K562 (cell line): ENCODE measurements around the gene ZP1. TPM values are rescaled to one million over a fixed set of nuclear protein-coding genes. Genes with fewer than 3 reads are reported as not detected.

ENCODE experiments used
- ATF1 ChIP-seq, 2 experiments: fragments of 450-650 bp in 1 of 2; IDR thresholded peaks; 2 replicates each; pipeline ENCODE4 v1.6.1; 2016; ENCODE audit warnings: missing compliant biosample characterization in 1 of 2, missing genetic modification characterization in 1 of 2
- ATF4 ChIP-seq: fragments of 450-650 bp; formaldehyde crosslinking; IDR thresholded peaks from 2 replicates; pipeline ENCODE4 v1.4.0; 2022; ENCODE audit warnings: mild to moderate bottlenecking, moderate library complexity
- CCNT2 ChIP-seq: IDR thresholded peaks from 2 replicates; pipeline ENCODE4 v1.6.1; 2011; ENCODE audit warnings: borderline replicate concordance, low read depth, mild to moderate bottlenecking, moderate library complexity, mixed read lengths, low read length; ENCODE audit not compliant: insufficient read length; ENCODE audit errors: extremely low read depth
- ELF4 ChIP-seq: fragments of 450-650 bp; formaldehyde crosslinking; IDR thresholded peaks from 2 replicates; pipeline ENCODE4 v1.4.0; 2022; ENCODE audit warnings: missing genetic modification characterization
- ELK1 ChIP-seq: sonication (generic); formaldehyde crosslinking; IDR thresholded peaks from 2 replicates; pipeline ENCODE4 v1.8.1; 2022; ENCODE audit warnings: missing genetic modification reagents
- ETV1 ChIP-seq: fragments of 450-650 bp; conservative IDR thresholded peaks from 2 replicates; pipeline ENCODE4 v1.6.1; 2016; ENCODE audit warnings: missing genetic modification characterization, control low read depth, low read depth, missing compliant biosample characterization
- ETV5 ChIP-seq: sonication (generic); formaldehyde crosslinking; IDR thresholded peaks from 2 replicates; pipeline ENCODE4 v1.4.0; 2020; ENCODE audit warnings: low read depth, mild to moderate bottlenecking, missing genetic modification reagents
- HDAC8 ChIP-seq: fragments of 450-650 bp; IDR thresholded peaks from 2 replicates; pipeline ENCODE4 v1.6.1; 2016; ENCODE audit warnings: mild to moderate bottlenecking, missing genetic modification characterization, moderate library complexity, missing compliant biosample characterization
- HMGXB4 ChIP-seq: sonication (generic); formaldehyde crosslinking; IDR thresholded peaks from 2 replicates; pipeline ENCODE4 v1.8.1; 2023; ENCODE audit warnings: mild to moderate bottlenecking, missing genetic modification reagents
- MAZ ChIP-seq, 2 experiments: fragments of 450-650 bp in 1 of 2; sonication (generic) in 1 of 2; formaldehyde crosslinking; IDR thresholded peaks in 1 of 2; conservative IDR thresholded peaks in 1 of 2; 2 replicates each; pipeline versions ENCODE4 v1.4.0 to v1.5.0; 2020; ENCODE audit warnings: mild to moderate bottlenecking in 1 of 2, missing genetic modification reagents in 1 of 2
- MCM2 ChIP-seq: fragments of 450-650 bp; IDR thresholded peaks from 2 replicates; pipeline ENCODE4 v1.6.1; 2017; ENCODE audit warnings: low read depth, mild to moderate bottlenecking
- MEIS2 ChIP-seq: fragments of 450-650 bp; IDR thresholded peaks from 2 replicates; pipeline ENCODE4 v1.6.1; 2014; ENCODE audit warnings: mild to moderate bottlenecking; ENCODE audit not compliant: partially characterized antibody
- MXD1 ChIP-seq: fragments of 250-450 bp; sonication (Bioruptor Pico); IDR thresholded peaks from 2 replicates; pipeline ENCODE4 v1.8.0; 2021; ENCODE audit warnings: borderline replicate concordance, mild to moderate bottlenecking, moderate library complexity; ENCODE audit not compliant: poor library complexity, severe bottlenecking
- MYBL2 ChIP-seq, 2 experiments: fragments of 450-650 bp in 1 of 2; sonication (generic) in 1 of 2; formaldehyde crosslinking in 1 of 2; IDR thresholded peaks; 2 replicates each; pipeline versions ENCODE4 v1.6.1 to v1.8.1; 2017 to 2022; ENCODE audit warnings: borderline replicate concordance in 1 of 2, inconsistent platforms in 1 of 2, low read depth in 1 of 2, mild to moderate bottlenecking in 1 of 2, missing genetic modification reagents in 1 of 2, moderate library complexity in 1 of 2
- SIN3B ChIP-seq: fragments of 450-650 bp; IDR thresholded peaks from 2 replicates; pipeline ENCODE4 v1.6.1; 2017; ENCODE audit warnings: low read depth, mild to moderate bottlenecking, moderate library complexity
- TAF1 ChIP-seq: IDR thresholded peaks from 2 replicates; pipeline ENCODE4 v1.6.1; 2011; ENCODE audit warnings: mild to moderate bottlenecking, low read length, moderate library complexity; ENCODE audit not compliant: insufficient read depth, control insufficient read depth, severe bottlenecking; ENCODE audit errors: extremely low read depth
- ZNF431 ChIP-seq: sonication (generic); formaldehyde crosslinking; IDR thresholded peaks from 2 replicates; pipeline ENCODE4 v1.8.0; 2022; ENCODE audit warnings: mild to moderate bottlenecking, missing genetic modification reagents
- ZNF444 ChIP-seq: fragments of 250-450 bp; sonication (Bioruptor Pico); IDR thresholded peaks from 2 replicates; pipeline ENCODE4 v1.4.0; 2020; ENCODE audit warnings: mild to moderate bottlenecking, moderate library complexity
- polyA plus RNA-seq, 8 experiments: library from polyadenylated mRNA; depleted of rRNA in 4 of 8; stranded (reverse) in 5 of 8; unstranded in 3 of 8; fragments of >200 nt; fragmentation: Nextera tagmentation in 2 of 8; fragmentation: Illumina TruSeq in 1 of 8; extraction: Ambion mirVana in 2 of 8; extraction: Trizol in 1 of 8; gene quantifications; 2 replicates each; pipeline versions ENCODE4 v1.2.1 to v1.2.3, GENCODE V29; 2011 to 2014; ENCODE audit warnings: inconsistent platforms in 1 of 8, missing spikeins in 1 of 8
- total RNA-seq, 7 experiments: library from RNA; depleted of rRNA in 6 of 7; stranded (reverse); fragments of >200 nt in 6 of 7; fragmentation: Illumina TruSeq in 2 of 7; extraction: Trizol in 2 of 7; gene quantifications; 2 replicates each; pipeline versions ENCODE4 v1.2.1 to v1.2.3, GENCODE V29; 2011 to 2021; ENCODE audit warnings: low replicate concordance in 1 of 7
- TF ChIP-seq, protein P1 (sequence below): fragments of 200-800 bp; sonication (Bioruptor generic); IDR thresholded peaks from 2 replicates; pipeline ENCODE4 v1.6.1; 2017; ENCODE audit warnings: missing genetic modification characterization, missing compliant biosample characterization

Gene ZP1
- total and polyA plus RNA-seq, 9 of the 15 experiments (the other 6 are each of a cell fraction or from before 2014, with no cell fraction given) = 0.11 to 0.15 TPM; not detected in 7

- TF ChIP-seq, protein P1, sequence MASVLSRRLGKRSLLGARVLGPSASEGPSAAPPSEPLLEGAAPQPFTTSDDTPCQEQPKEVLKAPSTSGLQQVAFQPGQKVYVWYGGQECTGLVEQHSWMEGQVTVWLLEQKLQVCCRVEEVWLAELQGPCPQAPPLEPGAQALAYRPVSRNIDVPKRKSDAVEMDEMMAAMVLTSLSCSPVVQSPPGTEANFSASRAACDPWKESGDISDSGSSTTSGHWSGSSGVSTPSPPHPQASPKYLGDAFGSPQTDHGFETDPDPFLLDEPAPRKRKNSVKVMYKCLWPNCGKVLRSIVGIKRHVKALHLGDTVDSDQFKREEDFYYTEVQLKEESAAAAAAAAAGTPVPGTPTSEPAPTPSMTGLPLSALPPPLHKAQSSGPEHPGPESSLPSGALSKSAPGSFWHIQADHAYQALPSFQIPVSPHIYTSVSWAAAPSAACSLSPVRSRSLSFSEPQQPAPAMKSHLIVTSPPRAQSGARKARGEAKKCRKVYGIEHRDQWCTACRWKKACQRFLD (CRISPR knock-in tag) = peak; percentile 97
- TF ChIP-seq ATF4 (CRISPR knock-in tag) = 0 out of 2 replicates have a peak, but pooled peaks have one; percentile 54
- TF ChIP-seq HDAC8 = 0 out of 2 replicates have a peak, but pooled peaks have one; percentile 35
- TF ChIP-seq TAF1 = peak; percentile 25
- TF ChIP-seq ZNF431 (CRISPR knock-in tag) = 0 out of 2 replicates have a peak, but pooled peaks have one; percentile 12
- 0 out of 2 replicates have a peak, but pooled peaks have one; percentile 12 for TF ChIP-seq MYBL2 (IDR thresholded peaks at IDR 0.05; ENCODE audit: low read depth)
- no peak for TF ChIP-seq MYBL2 (CRISPR knock-in tag; IDR thresholded peaks at IDR 0.05; ENCODE audit: borderline replicate concordance)
- peak; percentile 49 for TF ChIP-seq CCNT2
- peak; percentile 75 for TF ChIP-seq ETV5 (CRISPR knock-in tag)
- peak; percentile 86; the same call in 1 of the 2 replicates for TF ChIP-seq SIN3B
- no peak for TF ChIP-seq MCM2
- peak; percentile 100 for TF ChIP-seq MXD1 (CRISPR knock-in tag)
- peak; percentile 56; the same call in 1 of the 2 replicates for TF ChIP-seq HMGXB4 (CRISPR knock-in tag)
- peak; percentile 70; the same call in 1 of the 2 replicates for TF ChIP-seq ETV1 (tag)
- TF ChIP-seq ZNF444 (CRISPR knock-in tag) = no peak
- peak; percentile 99 for TF ChIP-seq MAZ (CRISPR knock-in tag; conservative IDR thresholded peaks at IDR 0.05 in 1 of 2, IDR thresholded peaks at IDR 0.05 in 1 of 2)
- peak; percentile 100 for TF ChIP-seq ATF1 (CRISPR knock-in tag; IDR thresholded peaks at IDR 0.05)
- peak; percentile 100 for TF ChIP-seq ATF1 (tag; IDR thresholded peaks at IDR 0.05)
- TF ChIP-seq ELF4 (CRISPR knock-in tag) = peak; percentile 43; the same call in 1 of the 2 replicates
- no peak for TF ChIP-seq ELK1 (CRISPR knock-in tag)
- TF ChIP-seq MEIS2 = peak; percentile 99
Measured at GRCh38 chr11:60841797-60842667, 25.3 kb upstream of the ZP1 start, which contains the start of gene CCDC86 (continued).
